GM19240 (cell line): Measurements from ENCODE around the gene SFRP5.

Source experiments
- DNase-seq: peaks from one replicate; pipeline ENCODE4 v3.0.0; 2011; ENCODE audit warnings: low spot score; ENCODE audit not compliant: insufficient read length

The SFRP5 gene

DNA sequence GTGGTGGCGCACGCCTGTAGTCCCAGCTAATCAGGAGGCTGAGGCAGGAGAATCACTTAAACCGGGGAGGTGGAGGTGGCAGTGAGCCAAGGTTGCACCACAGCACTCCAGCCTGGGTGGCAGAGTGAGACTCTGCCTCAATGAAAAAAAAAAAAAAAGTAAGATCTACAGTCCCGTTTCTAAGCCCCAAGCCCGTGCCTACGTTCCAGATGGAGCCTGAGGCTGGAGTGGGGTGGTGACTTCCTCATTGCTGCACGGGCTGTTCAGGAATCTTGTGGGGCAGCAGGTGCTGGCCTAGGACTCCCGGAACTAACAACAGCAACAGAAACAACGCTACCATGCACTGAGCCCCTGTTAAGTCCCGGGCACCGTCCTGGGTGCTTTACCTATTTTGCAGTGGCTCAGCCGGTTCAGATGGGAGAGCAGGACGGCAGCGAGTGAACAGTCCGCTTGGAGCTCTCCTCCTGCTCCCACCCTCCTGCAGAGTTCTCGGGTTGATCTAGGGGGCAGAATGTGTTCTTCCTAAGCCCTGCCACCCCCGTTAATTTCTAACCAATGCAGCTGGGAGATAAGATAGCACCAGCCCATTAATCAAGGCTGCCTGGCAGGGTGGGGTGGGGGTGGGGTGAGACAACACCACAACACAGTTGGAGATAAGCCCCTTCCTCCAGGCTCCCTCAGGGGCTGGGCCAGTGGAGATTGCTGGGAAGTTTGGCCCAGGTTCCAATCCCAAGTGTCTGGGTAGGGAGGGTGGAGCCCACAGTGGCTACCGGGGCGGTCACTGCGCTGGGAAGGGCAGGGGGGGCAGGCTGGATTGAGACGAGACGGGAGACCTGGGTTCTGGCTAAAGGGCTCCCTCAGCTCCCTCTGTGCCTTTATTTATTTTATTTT is 17.0 kb upstream of the SFRP5 start:
- DNase-seq: no peak

DNA sequence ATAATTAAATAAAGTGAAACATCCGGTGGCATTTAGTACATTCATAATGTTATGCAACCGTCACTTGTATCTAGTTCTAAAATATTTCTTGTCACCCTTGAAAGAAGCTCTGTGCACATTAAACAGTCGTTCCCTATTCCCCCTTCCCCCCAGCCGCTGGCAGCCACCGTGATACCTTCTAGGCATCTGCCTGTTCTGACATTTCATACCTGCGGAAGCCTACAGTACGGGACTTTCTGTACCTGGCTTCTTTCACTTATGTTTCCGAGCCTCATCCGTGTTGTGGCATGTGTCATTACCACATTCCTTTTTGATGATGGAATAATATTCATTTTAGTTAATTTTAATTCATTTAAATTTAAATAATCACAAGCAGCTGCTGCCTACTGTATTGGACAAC is 13.9 kb upstream of the SFRP5 start:
- no peak for DNase-seq

GRCh38 chr10:97785231-97785630 is 13.4 kb upstream of the SFRP5 start:
- DNase-seq: no peak

DNA sequence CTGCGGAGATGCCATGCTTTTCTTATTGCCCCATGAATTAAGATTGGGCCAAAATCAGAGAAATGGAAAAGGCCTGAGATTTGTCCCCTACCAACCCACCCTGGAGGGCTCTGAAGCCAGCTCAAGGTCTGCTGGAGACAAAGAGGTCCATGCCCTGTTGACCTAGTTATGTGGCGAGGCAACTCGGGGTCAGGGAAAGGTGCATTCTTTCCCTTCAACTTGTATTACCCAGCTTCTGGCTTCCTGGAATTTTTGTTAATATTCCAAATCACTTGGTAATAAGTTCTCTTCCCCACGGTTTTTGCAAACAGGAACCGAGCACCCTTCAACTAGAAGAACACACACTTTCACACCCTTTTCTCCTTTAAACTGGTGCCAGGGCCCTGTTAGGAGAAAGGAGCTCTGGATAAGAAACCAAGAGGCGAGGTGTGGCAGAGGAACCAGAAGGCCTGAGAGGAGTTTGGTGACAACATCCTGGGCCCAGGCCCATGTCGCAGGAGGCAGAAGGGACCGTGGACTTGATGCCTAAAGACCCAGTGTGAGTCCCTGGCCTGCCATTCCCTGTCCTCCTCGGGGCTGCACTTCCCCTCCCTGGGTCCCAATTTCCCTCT is 12.5 kb upstream of the SFRP5 start:
- no peak for DNase-seq

- DNase-seq: no peak
These were observed 10.8 kb upstream of the SFRP5 start for GRCh38 chr10:97782455-97783228.

GRCh38 chr10:97781618-97782331 is 10.0 kb upstream of the SFRP5 start:
- DNase-seq: no peak

DNA sequence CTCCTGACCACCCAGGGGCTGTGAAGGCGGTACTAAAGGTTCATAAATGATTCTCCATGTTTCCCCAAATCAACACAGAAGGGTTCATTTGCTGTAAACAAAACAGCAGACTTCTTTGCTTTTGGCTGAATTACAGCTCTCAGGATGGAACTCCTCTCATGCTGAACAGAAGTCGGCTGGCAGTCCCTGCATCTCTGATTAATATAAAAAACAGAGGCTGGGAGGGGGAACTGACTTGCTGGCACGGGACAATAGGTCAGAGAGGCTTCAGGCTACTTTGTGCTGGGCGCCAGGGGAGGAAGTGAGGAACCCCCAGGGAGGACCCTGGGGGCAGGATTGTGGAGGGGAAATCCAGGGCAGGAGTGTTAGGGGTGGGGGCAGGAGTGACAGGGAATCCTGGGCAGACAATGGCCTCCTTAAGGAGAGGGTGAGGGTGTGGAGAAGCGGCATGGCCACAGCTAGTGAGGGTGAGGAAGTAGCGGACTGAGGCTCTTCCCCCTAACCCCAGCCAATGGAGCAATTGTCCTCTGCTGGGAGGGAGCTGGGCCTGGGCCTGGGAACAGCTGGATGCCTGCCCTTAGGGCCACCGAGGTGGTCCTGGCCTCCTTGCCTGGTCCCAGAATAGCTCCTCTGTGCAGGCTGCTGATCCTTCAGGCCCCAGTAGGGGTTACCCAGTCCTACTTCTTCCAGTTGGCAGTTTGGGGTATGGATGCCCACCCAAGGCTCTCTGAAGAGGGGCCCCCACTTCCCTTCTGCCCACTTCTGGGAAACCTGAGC is 9.2 kb upstream of the SFRP5 start:
- no peak for DNase-seq

GRCh38 chr10:97779975-97780374 is 8.2 kb upstream of the SFRP5 start:
- no peak for DNase-seq

DNA sequence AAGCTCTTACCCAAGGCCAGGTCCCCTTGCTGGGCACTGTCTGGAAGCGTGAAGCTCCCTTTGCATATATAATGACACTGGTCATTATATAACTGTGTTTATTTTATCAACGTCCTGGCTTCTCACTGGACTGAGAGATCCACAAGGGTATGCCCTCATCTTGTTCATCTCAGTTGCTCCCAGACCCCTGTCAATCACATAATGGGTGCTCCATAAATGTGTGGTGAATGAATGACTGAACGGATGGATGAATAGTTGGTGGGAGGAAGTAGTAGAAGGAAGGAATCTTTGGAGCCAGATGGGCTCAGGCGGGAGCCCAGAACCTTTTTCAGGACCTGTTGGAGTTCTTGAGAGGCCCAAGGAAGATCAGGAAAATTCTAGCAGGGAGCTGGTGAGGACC is 7.7 kb upstream of the SFRP5 start:
- DNase-seq: no peak

DNA sequence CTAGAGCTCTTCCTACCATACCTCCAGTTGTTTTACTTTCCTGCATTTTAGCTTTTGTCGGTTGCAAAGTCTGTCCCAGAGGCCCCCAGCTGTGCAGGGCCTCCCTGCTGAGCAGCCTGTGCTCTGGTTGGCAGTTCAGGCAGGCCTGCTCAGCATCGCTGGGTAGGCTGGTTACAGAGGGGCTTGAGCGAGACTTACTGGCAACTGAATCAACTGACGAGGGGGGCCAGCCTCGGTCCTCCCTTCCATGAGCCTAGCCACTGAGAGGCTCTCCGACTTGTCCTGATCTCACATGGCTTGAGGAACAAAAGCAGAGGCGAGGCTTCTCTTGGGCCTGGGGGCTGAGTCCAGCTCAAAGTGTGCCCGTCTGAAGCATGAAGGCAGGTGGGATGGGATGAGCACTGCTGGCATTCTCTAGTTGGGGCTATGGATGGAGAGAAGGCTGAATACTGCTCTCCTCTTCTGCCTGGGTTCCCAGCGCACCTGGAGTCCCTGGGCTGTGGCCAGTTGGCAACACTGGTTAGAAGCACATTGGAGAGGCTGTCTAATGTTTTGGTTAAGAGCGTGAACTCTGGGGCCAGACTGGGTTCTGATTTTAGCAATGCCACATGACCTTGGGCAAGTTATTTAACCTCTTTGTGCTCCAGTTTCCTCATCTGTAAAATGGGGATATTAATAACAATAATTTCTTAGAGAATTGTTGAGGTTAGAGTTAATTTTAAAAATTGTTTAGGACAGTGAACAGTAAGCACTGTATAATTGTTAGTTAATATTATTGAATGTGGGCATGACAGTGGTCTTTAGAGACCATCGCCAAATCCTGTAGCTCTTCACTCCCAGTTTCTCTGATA is 6.9 kb upstream of the SFRP5 start:
- DNase-seq: no peak

GRCh38 chr10:97777143-97777542 is 5.3 kb upstream of the SFRP5 start:
- DNase-seq: no peak

- DNase-seq: no peak
These were observed 3.1 kb upstream of the SFRP5 start for GRCh38 chr10:97774811-97775294.

- DNase-seq: no peak
These were observed 1.3 kb upstream of the SFRP5 start for GRCh38 chr10:97773096-97773495.

DNA sequence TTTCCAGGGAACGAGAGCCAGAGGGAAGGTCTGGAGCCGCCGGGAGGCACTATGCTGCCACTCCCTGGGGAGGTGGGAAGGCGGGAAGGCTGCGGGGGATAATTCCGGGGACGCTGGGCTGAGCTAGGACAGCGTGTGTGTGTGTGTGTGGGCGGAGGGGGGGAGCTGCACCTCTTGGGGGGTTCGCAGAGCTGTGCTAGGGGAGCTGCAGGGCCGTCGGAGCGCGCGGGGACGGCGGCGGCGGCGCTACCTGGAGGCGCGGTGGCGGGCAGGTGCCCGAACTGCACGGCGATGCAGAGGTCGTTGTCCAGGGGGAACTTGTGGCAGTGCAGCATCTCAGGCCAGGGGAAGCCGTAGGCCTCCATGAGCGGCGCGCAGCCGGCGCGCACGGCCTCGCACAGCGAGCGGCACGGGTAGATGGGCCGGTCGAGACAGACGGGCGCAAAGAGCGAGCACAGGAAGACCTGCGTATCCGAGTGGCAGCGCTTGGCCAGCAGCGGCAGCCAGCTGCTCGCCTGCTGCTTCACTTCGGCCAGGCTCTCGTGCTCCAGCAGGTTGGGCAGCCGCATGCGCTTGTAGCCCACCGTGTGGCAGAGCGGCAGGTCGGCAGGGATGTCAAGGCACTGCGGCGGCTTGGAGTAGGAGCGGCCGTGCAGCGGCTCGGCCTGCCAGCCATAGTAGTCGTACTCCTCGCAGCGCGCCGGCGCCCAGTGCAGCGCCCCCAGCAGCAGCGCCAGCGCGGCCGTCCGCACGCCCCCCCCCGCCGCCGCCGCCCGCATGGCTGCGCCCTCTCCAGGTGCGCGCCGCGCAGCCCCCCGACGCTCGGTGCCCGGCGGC is 526 bp downstream of the SFRP5 start:
- DNase-seq: no peak

- DNase-seq: no peak
These were observed 1.5 kb downstream of the SFRP5 start for GRCh38 chr10:97770255-97770654.

DNA sequence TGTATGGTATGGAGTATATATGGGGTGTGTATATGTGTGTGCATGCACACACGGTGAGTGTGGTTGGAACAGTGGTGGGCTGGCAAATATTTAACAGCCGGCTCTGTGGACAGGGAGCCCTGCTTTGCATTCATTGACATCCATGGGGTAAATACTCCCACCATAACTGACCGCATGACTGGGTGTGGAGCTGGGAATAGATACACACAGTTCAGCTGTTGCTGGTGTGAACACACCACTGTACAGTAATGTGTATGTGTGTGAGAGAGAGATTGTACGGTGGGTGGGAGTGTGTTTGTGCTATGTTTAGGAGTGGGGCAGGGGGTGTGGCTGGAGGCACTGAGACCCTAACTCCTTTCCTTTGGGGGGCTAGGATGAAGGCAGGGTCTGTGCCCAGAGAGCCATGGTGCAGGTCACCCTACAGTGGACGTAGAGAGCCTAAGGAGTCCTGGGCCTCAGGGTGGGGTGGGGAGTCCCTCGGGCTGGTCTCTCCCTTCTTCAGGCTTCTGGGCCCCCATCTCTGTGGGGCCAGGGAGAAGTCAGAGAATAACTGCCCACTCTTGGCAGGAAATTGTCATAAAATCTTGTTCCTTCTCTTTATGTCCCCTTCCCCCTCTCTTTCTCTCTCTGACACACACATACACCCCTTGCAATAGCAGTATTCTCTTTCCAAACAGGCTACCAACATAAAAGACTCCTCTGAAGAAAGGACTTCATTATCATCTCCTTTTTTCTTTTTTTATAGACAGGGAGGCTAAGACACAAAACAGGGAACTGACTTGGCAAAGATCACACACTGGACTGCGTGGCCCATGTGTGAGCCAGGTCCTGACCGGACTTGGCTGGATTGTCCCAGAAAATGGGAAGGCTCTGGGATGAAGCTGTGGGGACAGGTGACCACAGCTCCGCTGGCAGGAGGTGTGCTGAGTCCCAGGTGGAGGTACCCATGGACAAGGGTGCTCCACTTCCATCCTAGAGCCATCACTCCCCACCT is 3.2 kb downstream of the SFRP5 start:
- DNase-seq: no peak
